ENCODE results near the gene TMEM192.

DNA sequence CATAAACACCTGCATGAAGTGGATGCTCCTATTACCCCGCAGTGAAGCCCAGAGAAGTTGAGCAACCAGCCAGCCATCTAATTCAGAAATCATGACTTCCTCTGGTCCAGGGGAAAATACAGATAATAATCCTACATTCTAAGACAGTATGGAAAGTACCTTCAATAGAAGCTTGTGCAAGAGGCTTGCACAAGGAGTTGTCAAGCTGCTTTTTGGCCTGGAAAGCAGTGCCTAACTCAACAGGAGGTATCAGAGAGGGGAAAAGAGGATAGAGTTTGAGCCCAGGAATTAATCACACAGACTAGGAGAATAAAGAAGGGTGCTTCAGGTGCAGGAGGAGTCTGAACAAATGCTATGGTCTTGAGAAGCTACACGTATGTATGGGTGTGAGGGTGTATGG, 26.7 kb downstream of the TMEM192 start:
- no peak for TF ChIP-seq CTCF (conservative IDR thresholded peaks at IDR 0.05; ENCODE audit: low read length)
- TF ChIP-seq EZH2phosphoT487 (IDR thresholded peaks at IDR 0.05; ENCODE audit: borderline replicate concordance, low read depth, low read length): no peak
